Prostate gland (tissue), 2 donors: ENCODE results near the gene RIOK3.

ENCODE experiments used
- CTCF ChIP-seq, 4 experiments: fragments of 200-600 bp in 2 of 4; fragments of 450-650 bp in 2 of 4; sonication (generic) in 2 of 4; IDR thresholded peaks; 1 replicate in 3 of 4; 2 replicates in 1 of 4; pipeline ENCODE4 v1.5.1; 2016 to 2019; ENCODE audit warnings: antibody characterized with exemption in 4 of 4, mild to moderate bottlenecking in 2 of 4, moderate library complexity in 2 of 4
- POLR2A ChIP-seq: fragments of 450-650 bp; IDR thresholded peaks from one replicate; pipeline ENCODE4 v1.6.1; 2016; ENCODE audit warnings: antibody characterized with exemption, mild to moderate bottlenecking
- POLR2AphosphoS5 ChIP-seq: sonication (generic); formaldehyde crosslinking; IDR thresholded peaks from one replicate; pipeline ENCODE4 v1.6.1; 2017; ENCODE audit warnings: antibody characterized with exemption

GRCh38 chr18:23528580-23529472, 75.7 kb downstream of the RIOK3 start:
- TF ChIP-seq CTCF (IDR thresholded peaks at IDR 0.05) (no peak), POLR2AphosphoS5 (no peak), POLR2A (no peak)
